Brain microvascular endothelial cell (primary cell): ENCODE results near the gene CLDN14.

ENCODE experiments used
- DNase-seq: peaks from one replicate; pipeline ENCODE4 v3.0.0-alpha.2; 2020
- H3K27ac ChIP-seq: fragments of 250-450 bp; sonication (Bioruptor Pico); 2 replicates; pipeline ENCODE4 v1.5.1; 2020; ENCODE audit warnings: mild to moderate bottlenecking, moderate library complexity
- H3K27me3 ChIP-seq: fragments of 250-450 bp; sonication (Bioruptor Pico); replicated peaks from 2 replicates; pipeline ENCODE4 v1.5.1; 2020; ENCODE audit warnings: mild to moderate bottlenecking
- H3K36me3 ChIP-seq: fragments of 250-450 bp; sonication (Bioruptor Pico); replicated peaks from 2 replicates; pipeline ENCODE4 v1.5.1; 2020; ENCODE audit warnings: mild to moderate bottlenecking
- H3K4me3 ChIP-seq: 2 replicates; pipeline ENCODE4 v1.5.1; 2011; ENCODE audit warnings: low read depth, mild to moderate bottlenecking, control low read depth, low read length, moderate library complexity
- in situ Hi-C: cut with HindIII; loops from 2 replicates; pipeline ENCODE4 v1.10.0; 2017; ENCODE audit warnings: low sequenced_read_pairs, low pct_ligation_motif_present
- TF ChIP-seq, protein P1 (sequence below): IDR thresholded peaks from 2 replicates; pipeline ENCODE4 v1.5.1; 2011; ENCODE audit warnings: low read depth, mild to moderate bottlenecking, moderate library complexity, low read length, control low read depth, inconsistent platforms; ENCODE audit errors: missing control alignments

CLDN14 gene

GRCh38 chr21:36465478-36465877 is 14.4 kb downstream of the CLDN14 start:
- no peaks in the 10 kb centered on the region for H3K27me3 ChIP-seq
- in situ Hi-C loops: no loop called here
- no peaks in the 10 kb centered on the region for H3K36me3 ChIP-seq
- DNase-seq: no peak
- no peak overlapping the region for H3K4me3 ChIP-seq
- no peak overlapping the region for H3K27ac ChIP-seq
- TF ChIP-seq, protein P1, sequence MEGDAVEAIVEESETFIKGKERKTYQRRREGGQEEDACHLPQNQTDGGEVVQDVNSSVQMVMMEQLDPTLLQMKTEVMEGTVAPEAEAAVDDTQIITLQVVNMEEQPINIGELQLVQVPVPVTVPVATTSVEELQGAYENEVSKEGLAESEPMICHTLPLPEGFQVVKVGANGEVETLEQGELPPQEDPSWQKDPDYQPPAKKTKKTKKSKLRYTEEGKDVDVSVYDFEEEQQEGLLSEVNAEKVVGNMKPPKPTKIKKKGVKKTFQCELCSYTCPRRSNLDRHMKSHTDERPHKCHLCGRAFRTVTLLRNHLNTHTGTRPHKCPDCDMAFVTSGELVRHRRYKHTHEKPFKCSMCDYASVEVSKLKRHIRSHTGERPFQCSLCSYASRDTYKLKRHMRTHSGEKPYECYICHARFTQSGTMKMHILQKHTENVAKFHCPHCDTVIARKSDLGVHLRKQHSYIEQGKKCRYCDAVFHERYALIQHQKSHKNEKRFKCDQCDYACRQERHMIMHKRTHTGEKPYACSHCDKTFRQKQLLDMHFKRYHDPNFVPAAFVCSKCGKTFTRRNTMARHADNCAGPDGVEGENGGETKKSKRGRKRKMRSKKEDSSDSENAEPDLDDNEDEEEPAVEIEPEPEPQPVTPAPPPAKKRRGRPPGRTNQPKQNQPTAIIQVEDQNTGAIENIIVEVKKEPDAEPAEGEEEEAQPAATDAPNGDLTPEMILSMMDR: no peak

DNA sequence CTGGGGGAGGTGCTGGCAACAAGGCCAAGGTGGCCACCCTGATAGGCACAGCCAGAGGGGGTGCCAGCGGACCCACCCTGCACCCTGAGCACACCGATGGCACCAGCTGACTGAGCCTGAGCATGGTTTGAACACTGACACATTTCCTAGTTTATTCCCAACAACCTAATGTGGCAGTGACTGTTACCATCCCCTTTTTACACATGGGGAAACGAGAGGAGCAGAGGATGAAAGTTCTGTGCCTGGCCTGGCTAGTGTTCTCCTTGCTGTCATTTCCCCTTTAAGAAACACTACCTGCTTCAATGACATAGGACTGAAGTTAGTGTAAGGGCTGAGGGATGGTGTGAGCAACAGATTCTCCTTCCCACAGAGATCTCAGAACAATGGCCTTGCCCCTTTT is 15.3 kb downstream of the CLDN14 start:
- H3K36me3 ChIP-seq: no peaks in the 10 kb centered on the region
- no peaks in the 10 kb centered on the region for H3K27me3 ChIP-seq
- TF ChIP-seq, protein P1: no peak
- no peak for DNase-seq
- no peak overlapping the region for H3K4me3 ChIP-seq
- no peak overlapping the region for H3K27ac ChIP-seq
- in situ Hi-C loops: no loop called here

DNA sequence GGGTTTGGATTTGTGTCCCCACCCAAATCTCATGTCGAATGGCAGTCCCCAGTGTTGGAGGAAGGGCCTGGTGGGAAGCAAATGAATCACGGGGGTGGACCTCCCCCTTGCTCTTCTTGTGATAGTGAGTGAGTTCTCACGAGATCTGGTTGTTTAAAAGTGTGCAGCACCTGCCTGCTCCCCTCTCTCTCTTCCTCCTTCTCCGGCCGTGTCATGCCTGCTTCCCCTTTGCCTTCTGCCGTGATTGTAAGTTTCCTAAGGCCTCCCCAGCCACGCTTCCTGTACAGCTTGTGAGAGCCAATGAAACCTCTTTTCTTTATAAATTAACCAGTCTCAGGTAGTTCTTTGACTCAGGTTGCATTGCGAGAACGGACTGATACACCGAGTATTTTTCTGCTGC is 15.9 kb downstream of the CLDN14 start:
- no peaks in the 10 kb centered on the region for H3K27me3 ChIP-seq
- H3K36me3 ChIP-seq: no peaks in the 10 kb centered on the region
- no peak overlapping the region for H3K4me3 ChIP-seq
- DNase-seq: no peak
- in situ Hi-C loops: no loop called here
- no peak overlapping the region for H3K27ac ChIP-seq
- TF ChIP-seq, protein P1: no peak

- in situ Hi-C loops: no loop called here
- H3K27me3 ChIP-seq: no peaks in the 10 kb centered on the region
- no peak overlapping the region for H3K4me3 ChIP-seq
- no peak overlapping the region for H3K27ac ChIP-seq
- no peak for DNase-seq
- H3K36me3 ChIP-seq: no peaks in the 10 kb centered on the region
- TF ChIP-seq, protein P1: no peak
These were observed 16.7 kb downstream of the CLDN14 start for GRCh38 chr21:36463204-36463603.

DNA sequence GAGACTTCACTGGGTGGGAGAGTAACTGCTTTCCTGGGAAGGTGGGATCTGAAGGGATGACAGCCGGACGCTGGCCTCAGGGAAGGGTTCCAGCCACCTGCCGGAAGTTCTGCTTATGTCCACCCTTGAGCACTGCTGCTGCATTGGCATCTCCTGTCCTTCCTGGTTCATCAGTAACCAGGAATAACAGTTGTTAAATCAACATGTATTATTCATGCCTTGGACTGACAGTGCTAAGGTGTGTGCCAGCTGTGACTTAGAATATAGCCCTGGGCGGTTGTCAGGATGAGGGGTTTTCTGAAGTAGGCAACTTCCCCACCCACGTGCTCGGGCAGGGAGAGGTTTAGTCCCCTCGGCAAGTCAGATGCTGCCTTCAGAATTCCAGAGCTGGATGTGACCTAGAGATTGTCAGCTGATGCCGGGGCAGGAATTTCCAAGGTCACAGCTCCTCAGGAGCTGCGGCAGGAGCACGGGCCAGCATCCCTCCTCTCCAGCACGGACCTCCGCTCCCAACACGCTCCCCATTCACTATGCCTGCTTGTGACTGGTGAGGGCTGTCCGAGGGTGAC is 17.9 kb downstream of the CLDN14 start:
- Histone ChIP-seq H3K27me3 (no peaks in the 10 kb centered on the region), H3K27ac (no peak overlapping the region), H3K36me3 (no peaks in the 10 kb centered on the region), H3K4me3 (no peak overlapping the region)
- DNase-seq: no peak
- in situ Hi-C loops: no loop called here
- TF ChIP-seq, protein P1: no peak

GRCh38 chr21:36461277-36461917 is 18.5 kb downstream of the CLDN14 start:
- Histone ChIP-seq H3K36me3 (no peaks in the 10 kb centered on the region), H3K27me3 (no peaks in the 10 kb centered on the region), H3K27ac (no peak overlapping the region), H3K4me3 (no peak overlapping the region)
- in situ Hi-C loops: no loop called here
- DNase-seq: no peak
- TF ChIP-seq, protein P1: no peak
